ENCODE results near the gene STYXL2.

STYXL2 gene

GRCh38 chr1:167067904-167068303, 26.0 kb upstream of the STYXL2 start:
- H3K27ac Mint-ChIP-seq: no peak overlapping the region
- H3K27me3 Mint-ChIP-seq: peaks cover 17% of the 10 kb centered on the region
- H3K9me3 Mint-ChIP-seq: no peaks in the 10 kb centered on the region
- H3K4me3 Mint-ChIP-seq: no peak overlapping the region
- ATAC-seq: no peak
- no peaks in the 10 kb centered on the region for H3K36me3 Mint-ChIP-seq
- H3K4me1 Mint-ChIP-seq: no peaks in the 10 kb centered on the region

- Mint-ChIP-seq H3K27me3 (peaks cover 17% of the 10 kb centered on the region), H3K27ac (no peak overlapping the region), H3K4me1 (no peaks in the 10 kb centered on the region), H3K4me3 (no peak overlapping the region), H3K36me3 (no peaks in the 10 kb centered on the region), H3K9me3 (no peaks in the 10 kb centered on the region)
- no peak for ATAC-seq
These were observed 25.1 kb upstream of the STYXL2 start for GRCh38 chr1:167068761-167069160.

- H3K4me3 Mint-ChIP-seq: no peak overlapping the region
- H3K27ac Mint-ChIP-seq: no peak overlapping the region
- peak; percentile 52 for ATAC-seq
- H3K4me1 Mint-ChIP-seq: no peaks in the 10 kb centered on the region
- H3K36me3 Mint-ChIP-seq: no peaks in the 10 kb centered on the region
- H3K27me3 Mint-ChIP-seq: peaks cover 31% of the 10 kb centered on the region
- H3K9me3 Mint-ChIP-seq: no peaks in the 10 kb centered on the region
These were observed 22.6 kb upstream of the STYXL2 start for GRCh38 chr1:167071286-167071685.

- H3K4me1 Mint-ChIP-seq: no peaks in the 10 kb centered on the region
- no peak overlapping the region for H3K4me3 Mint-ChIP-seq
- no peak for ATAC-seq
- peaks cover 35% of the 10 kb centered on the region for H3K27me3 Mint-ChIP-seq
- H3K27ac Mint-ChIP-seq: no peak overlapping the region
- no peaks in the 10 kb centered on the region for H3K36me3 Mint-ChIP-seq
- no peaks in the 10 kb centered on the region for H3K9me3 Mint-ChIP-seq
These were observed 17.7 kb upstream of the STYXL2 start for GRCh38 chr1:167076136-167076710.

GRCh38 chr1:167077128-167077867, 16.6 kb upstream of the STYXL2 start:
- Mint-ChIP-seq H3K27ac (no peak overlapping the region), H3K36me3 (no peaks in the 10 kb centered on the region), H3K9me3 (no peaks in the 10 kb centered on the region), H3K4me3 (no peak overlapping the region), H3K27me3 (peaks cover 35% of the 10 kb centered on the region), H3K4me1 (no peaks in the 10 kb centered on the region)
- ATAC-seq: no peak

GRCh38 chr1:167077868-167078210, 16.0 kb upstream of the STYXL2 start:
- H3K9me3 Mint-ChIP-seq: no peaks in the 10 kb centered on the region
- H3K27ac Mint-ChIP-seq: no peak overlapping the region
- ATAC-seq: no peak
- no peaks in the 10 kb centered on the region for H3K36me3 Mint-ChIP-seq
- no peak overlapping the region for H3K4me3 Mint-ChIP-seq
- H3K27me3 Mint-ChIP-seq: peaks cover 35% of the 10 kb centered on the region
- no peaks in the 10 kb centered on the region for H3K4me1 Mint-ChIP-seq

- H3K4me1 Mint-ChIP-seq: no peaks in the 10 kb centered on the region
- H3K27ac Mint-ChIP-seq: no peak overlapping the region
- no peaks in the 10 kb centered on the region for H3K9me3 Mint-ChIP-seq
- no peak for ATAC-seq
- no peak overlapping the region for H3K4me3 Mint-ChIP-seq
- no peaks in the 10 kb centered on the region for H3K36me3 Mint-ChIP-seq
- peaks cover 9% of the 10 kb centered on the region for H3K27me3 Mint-ChIP-seq
These were observed 12.2 kb upstream of the STYXL2 start for GRCh38 chr1:167081594-167082156.

- H3K4me3 Mint-ChIP-seq: no peak overlapping the region
- no peaks in the 10 kb centered on the region for H3K36me3 Mint-ChIP-seq
- no peak for ATAC-seq
- H3K9me3 Mint-ChIP-seq: no peaks in the 10 kb centered on the region
- H3K4me1 Mint-ChIP-seq: no peaks in the 10 kb centered on the region
- peaks cover 1% of the 10 kb centered on the region for H3K27me3 Mint-ChIP-seq
- H3K27ac Mint-ChIP-seq: no peak overlapping the region
These were observed 11.3 kb upstream of the STYXL2 start for GRCh38 chr1:167082511-167083027.

GRCh38 chr1:167083066-167083665, 10.7 kb upstream of the STYXL2 start:
- Mint-ChIP-seq H3K4me3 (no peak overlapping the region), H3K27ac (no peak overlapping the region), H3K36me3 (no peaks in the 10 kb centered on the region), H3K4me1 (no peaks in the 10 kb centered on the region), H3K9me3 (no peaks in the 10 kb centered on the region), H3K27me3 (no peaks in the 10 kb centered on the region)
- ATAC-seq: no peak

- ATAC-seq: no peak
- Mint-ChIP-seq H3K4me1 (no peaks in the 10 kb centered on the region), H3K9me3 (no peaks in the 10 kb centered on the region), H3K4me3 (no peak overlapping the region), H3K27ac (no peak overlapping the region), H3K36me3 (no peaks in the 10 kb centered on the region), H3K27me3 (no peaks in the 10 kb centered on the region)
These were observed 10.0 kb upstream of the STYXL2 start for GRCh38 chr1:167083871-167084270.

GRCh38 chr1:167084757-167085156, 9.1 kb upstream of the STYXL2 start:
- H3K9me3 Mint-ChIP-seq: no peaks in the 10 kb centered on the region
- H3K27me3 Mint-ChIP-seq: no peaks in the 10 kb centered on the region
- ATAC-seq: no peak
- H3K36me3 Mint-ChIP-seq: no peaks in the 10 kb centered on the region
- no peak overlapping the region for H3K27ac Mint-ChIP-seq
- H3K4me3 Mint-ChIP-seq: no peak overlapping the region
- no peaks in the 10 kb centered on the region for H3K4me1 Mint-ChIP-seq

- no peak for ATAC-seq
- no peak overlapping the region for H3K27ac Mint-ChIP-seq
- no peaks in the 10 kb centered on the region for H3K9me3 Mint-ChIP-seq
- no peaks in the 10 kb centered on the region for H3K36me3 Mint-ChIP-seq
- no peaks in the 10 kb centered on the region for H3K27me3 Mint-ChIP-seq
- H3K4me3 Mint-ChIP-seq: no peak overlapping the region
- H3K4me1 Mint-ChIP-seq: peaks cover 10% of the 10 kb centered on the region
These were observed 7.8 kb upstream of the STYXL2 start for GRCh38 chr1:167086033-167086432.

- H3K36me3 Mint-ChIP-seq: no peaks in the 10 kb centered on the region
These were observed 7.1 kb upstream of the STYXL2 start for GRCh38 chr1:167086768-167087167.

GRCh38 chr1:167088746-167089417, 5.0 kb upstream of the STYXL2 start:
- no peak overlapping the region for H3K4me3 Mint-ChIP-seq
- H3K9me3 Mint-ChIP-seq: no peaks in the 10 kb centered on the region
- ATAC-seq: no peak
- no peaks in the 10 kb centered on the region for H3K36me3 Mint-ChIP-seq
- no peaks in the 10 kb centered on the region for H3K27me3 Mint-ChIP-seq
- H3K4me1 Mint-ChIP-seq: peaks cover 10% of the 10 kb centered on the region
- no peak overlapping the region for H3K27ac Mint-ChIP-seq

More at GRCh38 chr1:167086768-167087167, 7.1 kb upstream of the STYXL2 start:
- peaks cover 10% of the 10 kb centered on the region for H3K4me1 Mint-ChIP-seq
- H3K27ac Mint-ChIP-seq: no peak overlapping the region
- no peaks in the 10 kb centered on the region for H3K9me3 Mint-ChIP-seq
- no peak overlapping the region for H3K4me3 Mint-ChIP-seq
- H3K27me3 Mint-ChIP-seq: no peaks in the 10 kb centered on the region
- ATAC-seq: no peak

GRCh38 chr1:167089939-167090313, 3.9 kb upstream of the STYXL2 start:
- Mint-ChIP-seq H3K4me3 (no peak overlapping the region), H3K27me3 (peaks cover 6% of the 10 kb centered on the region), H3K36me3 (no peaks in the 10 kb centered on the region), H3K27ac (peak overlapping the region; percentile 85), H3K9me3 (no peaks in the 10 kb centered on the region), H3K4me1 (peaks cover 10% of the 10 kb centered on the region)
- no peak for ATAC-seq

Data from stimulated activated memory B cell treated with anti-CD40 and anti-IgM and Interleukin-4, amounts not matched to agents 10 μg/mL and 1 μg/mL and 100 μg/mL, for 72 hours (primary cell).